Measurements from ENCODE around the gene F10.

F10 gene

DNA sequence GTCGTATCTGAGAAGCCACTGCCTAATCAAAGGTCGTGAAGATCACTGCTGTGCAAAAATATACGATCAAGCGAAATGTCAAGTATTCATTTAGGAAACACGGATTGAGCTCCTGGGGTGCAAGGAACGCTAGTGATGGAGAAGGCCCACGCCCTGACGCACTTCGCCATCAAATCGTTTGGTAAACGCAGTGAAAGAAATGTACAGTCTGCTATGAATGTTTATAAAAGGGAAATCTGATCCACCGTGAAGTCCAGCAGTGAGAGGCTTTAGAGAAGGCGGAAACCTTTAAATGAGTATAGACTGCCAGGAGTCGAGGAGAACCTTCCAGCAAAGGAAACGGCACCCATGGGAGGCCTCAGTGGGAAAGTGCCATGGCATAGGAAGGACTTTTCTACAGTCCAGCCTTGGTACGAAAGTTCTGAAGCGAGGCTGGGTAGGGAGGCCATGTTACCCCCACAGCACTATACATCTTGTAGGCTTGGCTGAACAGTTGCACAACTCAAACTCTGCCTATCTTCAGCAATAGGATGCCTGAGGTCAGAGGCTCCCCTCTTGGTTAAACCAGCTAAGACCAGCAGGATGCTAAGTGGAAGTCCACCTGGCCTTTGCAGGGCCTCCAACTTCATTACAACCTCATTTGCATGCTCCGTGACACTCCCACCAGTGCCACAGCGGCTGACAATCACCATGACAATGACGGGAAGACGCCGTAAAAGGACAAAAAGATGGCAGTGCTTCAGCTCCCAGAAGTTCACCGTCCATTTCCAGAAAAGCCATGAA lies 65.5 kb downstream of the F10 start:
- DNase-seq (ENCODE audit: low read depth in 2 of 2, low spot score in 1 of 2) = no peak

DNA sequence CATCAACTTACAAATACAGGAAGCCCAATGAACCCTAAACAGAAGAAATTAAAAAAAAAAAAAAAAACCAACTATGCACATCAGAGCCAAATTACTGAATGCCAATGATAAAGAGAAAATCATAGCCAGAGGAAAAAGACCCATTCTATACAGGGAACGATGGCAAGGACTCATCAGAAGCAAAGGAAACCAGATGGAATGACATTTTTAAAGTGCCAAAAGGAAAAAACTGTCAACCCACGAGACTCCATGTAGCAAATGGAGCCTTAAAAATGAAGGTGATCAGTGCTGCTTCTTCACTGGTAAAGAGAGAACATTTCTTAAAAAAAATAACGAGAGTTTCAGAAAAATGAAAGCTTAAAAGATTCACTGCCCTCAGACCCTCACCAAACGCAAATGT lies 67.6 kb downstream of the F10 start:
- no peak for DNase-seq (ENCODE audit: low read depth in 2 of 2, low spot score in 1 of 2)

DNA sequence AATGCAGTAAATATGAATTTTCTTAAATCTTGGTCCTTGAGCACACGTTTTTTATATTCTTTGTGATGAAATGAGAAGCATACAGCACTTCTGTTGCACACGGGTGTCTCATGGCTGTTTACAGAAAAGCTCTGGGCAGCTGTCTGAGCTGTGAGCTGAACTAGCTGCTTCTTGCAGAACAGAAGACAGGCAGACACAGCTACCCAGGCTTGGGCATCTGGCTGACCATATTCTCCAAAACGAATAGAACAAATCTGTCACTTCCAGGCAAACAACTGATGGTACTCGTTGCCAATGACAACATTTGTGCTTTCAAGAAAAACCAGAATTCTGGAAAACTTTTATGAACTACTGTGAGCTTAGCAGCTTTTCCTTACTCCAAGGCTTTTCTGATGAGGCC lies 69.7 kb downstream of the F10 start:
- no peak for DNase-seq (ENCODE audit: low read depth in 2 of 2, low spot score in 1 of 2)

GRCh38 chr13:113192902-113193301 lies 70.3 kb downstream of the F10 start:
- DNase-seq (ENCODE audit: low read depth in 2 of 2, low spot score in 1 of 2) = no peak

DNA sequence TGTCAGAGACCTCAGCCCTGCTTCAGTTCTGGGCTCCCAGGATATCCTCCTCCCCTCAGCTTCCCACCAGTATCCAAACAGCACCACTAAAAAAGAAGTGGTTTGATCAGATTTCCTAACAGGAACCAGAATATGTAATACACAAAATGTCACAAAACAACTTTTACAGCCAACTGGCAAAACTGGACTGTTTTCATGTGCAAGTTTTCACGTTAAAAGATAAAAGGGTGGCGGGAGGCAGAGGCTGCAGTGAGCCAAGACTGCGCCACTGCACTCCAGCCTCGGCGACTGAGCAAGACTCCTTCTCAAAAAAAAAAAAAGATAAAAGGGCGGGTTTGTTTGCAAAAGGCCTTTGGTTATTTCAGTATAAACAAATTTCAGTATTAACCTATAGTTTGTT lies 72.8 kb downstream of the F10 start:
- DNase-seq (ENCODE audit: low read depth in 2 of 2, low spot score in 1 of 2) = no peak

- no peak for DNase-seq (ENCODE audit: low read depth in 2 of 2, low spot score in 1 of 2)
Observed at GRCh38 chr13:113196970-113197737, 74.6 kb downstream of the F10 start.
